GM10847 (cell line): ENCODE results near the gene PXMP4.

Experiments
- POLR2A ChIP-seq: IDR thresholded peaks from 2 replicates; pipeline ENCODE4 v1.6.1; 2011; ENCODE audit not compliant: insufficient read length; ENCODE audit errors: extremely low read depth

Gene PXMP4

GRCh38 chr20:33739493-33739892 is 19.4 kb upstream of the PXMP4 start:
- TF ChIP-seq POLR2A, result no peak

GRCh38 chr20:33736962-33737361 is 16.9 kb upstream of the PXMP4 start:
- TF ChIP-seq POLR2A, result no peak

GRCh38 chr20:33733654-33734576 is 13.8 kb upstream of the PXMP4 start:
- TF ChIP-seq POLR2A, result no peak

GRCh38 chr20:33732166-33732970 is 12.3 kb upstream of the PXMP4 start:
- peak; percentile 45 for TF ChIP-seq POLR2A

GRCh38 chr20:33731693-33732165 is 11.6 kb upstream of the PXMP4 start, which contains the start of gene ZNF341:
ZNF341 (plus strand) TSS chr20:33731996; CDS start chr20:33732022, 26 bp downstream.
- no peak for TF ChIP-seq POLR2A

- no peak for TF ChIP-seq POLR2A
Observed at GRCh38 chr20:33730946-33731692, 11.0 kb upstream of the PXMP4 start.

GRCh38 chr20:33729101-33729500 is 9.0 kb upstream of the PXMP4 start:
- TF ChIP-seq POLR2A, result no peak

- TF ChIP-seq POLR2A, result no peak
Observed at GRCh38 chr20:33728463-33728862, 8.4 kb upstream of the PXMP4 start.

GRCh38 chr20:33727806-33728205 is 7.7 kb upstream of the PXMP4 start:
- TF ChIP-seq POLR2A, result no peak

GRCh38 chr20:33727115-33727479 is 7.0 kb upstream of the PXMP4 start:
- TF ChIP-seq POLR2A, result no peak

- TF ChIP-seq POLR2A, result no peak
Observed at GRCh38 chr20:33725607-33726264, 5.6 kb upstream of the PXMP4 start.

- no peak for TF ChIP-seq POLR2A
Observed at GRCh38 chr20:33724439-33725094, 4.5 kb upstream of the PXMP4 start.

- no peak for TF ChIP-seq POLR2A
Observed at GRCh38 chr20:33721391-33722140, 1.5 kb upstream of the PXMP4 start.
